Upper lobe of right lung (tissue), 1 donor: Measurements from ENCODE around the gene TNFSF12. TPM values are rescaled to one million over a fixed set of nuclear protein-coding genes. Genes with fewer than 3 reads are reported as not detected.

Experiments used
- ATAC-seq: fragments of 200-7000 bp; cut with Tn5 transposase; one replicate; pipeline ENCODE4 v1.9.1; 2020; ENCODE audit warnings: mild to moderate bottlenecking, moderate library complexity
- DNase-seq: peaks from one replicate; pipeline ENCODE4 v3.0.0-alpha.2; 2020
- H3K27ac ChIP-seq: fragments of 200-600 bp; one replicate; pipeline ENCODE4 v1.8.0; 2022
- H3K27me3 ChIP-seq: fragments of 200-600 bp; one replicate; pipeline ENCODE4 v1.8.0; 2022; ENCODE audit warnings: mild to moderate bottlenecking
- H3K36me3 ChIP-seq: fragments of 200-600 bp; one replicate; pipeline ENCODE4 v1.8.0; 2022
- H3K4me1 ChIP-seq: fragments of 200-600 bp; one replicate; pipeline ENCODE4 v1.8.0; 2022
- H3K4me3 ChIP-seq: fragments of 200-600 bp; one replicate; pipeline ENCODE4 v1.8.0; 2022; ENCODE audit warnings: mild to moderate bottlenecking
- H3K9me3 ChIP-seq: fragments of 200-600 bp; one replicate; pipeline ENCODE4 v1.8.0; 2022
- intact Hi-C: fragments of 100-400 bp; cut with DNase I; formaldehyde crosslinking; loops from one replicate; pipeline ENCODE4 v1.11.0; 2022
- total RNA-seq: library from RNA; stranded (reverse); fragmentation: NEBNext Ultra II Directional; extraction: Animal tissue kit (Norgen Biotek cat#: 25700); gene quantifications from one replicate; pipeline ENCODE4 v1.2.1, GENCODE V29; 2021
- TF ChIP-seq, protein P1 (sequence below): fragments of 200-600 bp; IDR thresholded peaks from one replicate; pipeline ENCODE4 v1.8.0; 2022; ENCODE audit warnings: antibody characterized with exemption
- donor health status: DM: no; HTN: yes; CAD: no; lungs with severe emphysema.

Gene TNFSF12
- total RNA-seq, 1 donor from 2014 or later, result 75.7 TPM

DNA sequence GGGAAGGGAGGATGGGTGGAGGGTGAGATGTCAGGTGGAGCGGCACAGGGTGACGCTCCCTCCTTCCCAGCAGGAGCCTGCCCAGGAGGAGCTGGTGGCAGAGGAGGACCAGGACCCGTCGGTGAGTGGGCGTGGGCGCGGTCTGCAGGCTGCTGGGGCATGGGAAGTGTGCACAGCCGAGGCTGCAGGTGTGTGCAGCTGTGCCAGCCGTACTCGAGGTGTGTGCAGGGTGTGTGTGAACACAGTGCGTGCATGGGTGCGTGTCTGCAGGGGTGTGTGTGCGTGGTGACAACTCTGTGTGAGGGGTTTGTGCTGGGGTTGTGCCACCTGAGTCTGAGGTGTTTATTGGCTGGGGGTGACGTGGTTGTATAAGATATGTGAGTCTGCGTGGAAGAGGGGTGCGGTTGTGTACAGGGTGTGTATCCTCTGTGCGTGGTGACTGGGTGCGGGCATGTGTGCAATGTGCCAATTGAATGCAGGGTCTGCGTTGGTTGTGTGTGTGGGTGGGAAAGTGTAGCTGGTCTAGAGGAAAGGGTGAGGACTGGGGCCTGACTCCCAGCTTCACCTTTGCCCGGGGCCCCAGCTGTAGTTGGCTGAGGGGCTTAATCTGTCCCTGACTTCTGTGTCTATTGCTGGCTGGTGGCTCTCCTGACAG, 670 bp downstream of the TNFSF12 start:
- peak; percentile 80 for DNase-seq
- H3K4me3 ChIP-seq, result peak overlapping the region; percentile 81
- intact Hi-C loops, result no loop called here
- no peaks in the 10 kb centered on the region for H3K36me3 ChIP-seq
- peak; percentile 77 for ATAC-seq
- H3K9me3 ChIP-seq, result no peaks in the 10 kb centered on the region
- H3K27me3 ChIP-seq, result no peaks in the 10 kb centered on the region
- peak overlapping the region; percentile 92 for H3K27ac ChIP-seq
- peaks cover 29% of the 10 kb centered on the region for H3K4me1 ChIP-seq
- TF ChIP-seq, protein P1, sequence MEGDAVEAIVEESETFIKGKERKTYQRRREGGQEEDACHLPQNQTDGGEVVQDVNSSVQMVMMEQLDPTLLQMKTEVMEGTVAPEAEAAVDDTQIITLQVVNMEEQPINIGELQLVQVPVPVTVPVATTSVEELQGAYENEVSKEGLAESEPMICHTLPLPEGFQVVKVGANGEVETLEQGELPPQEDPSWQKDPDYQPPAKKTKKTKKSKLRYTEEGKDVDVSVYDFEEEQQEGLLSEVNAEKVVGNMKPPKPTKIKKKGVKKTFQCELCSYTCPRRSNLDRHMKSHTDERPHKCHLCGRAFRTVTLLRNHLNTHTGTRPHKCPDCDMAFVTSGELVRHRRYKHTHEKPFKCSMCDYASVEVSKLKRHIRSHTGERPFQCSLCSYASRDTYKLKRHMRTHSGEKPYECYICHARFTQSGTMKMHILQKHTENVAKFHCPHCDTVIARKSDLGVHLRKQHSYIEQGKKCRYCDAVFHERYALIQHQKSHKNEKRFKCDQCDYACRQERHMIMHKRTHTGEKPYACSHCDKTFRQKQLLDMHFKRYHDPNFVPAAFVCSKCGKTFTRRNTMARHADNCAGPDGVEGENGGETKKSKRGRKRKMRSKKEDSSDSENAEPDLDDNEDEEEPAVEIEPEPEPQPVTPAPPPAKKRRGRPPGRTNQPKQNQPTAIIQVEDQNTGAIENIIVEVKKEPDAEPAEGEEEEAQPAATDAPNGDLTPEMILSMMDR, result no peak

DNA sequence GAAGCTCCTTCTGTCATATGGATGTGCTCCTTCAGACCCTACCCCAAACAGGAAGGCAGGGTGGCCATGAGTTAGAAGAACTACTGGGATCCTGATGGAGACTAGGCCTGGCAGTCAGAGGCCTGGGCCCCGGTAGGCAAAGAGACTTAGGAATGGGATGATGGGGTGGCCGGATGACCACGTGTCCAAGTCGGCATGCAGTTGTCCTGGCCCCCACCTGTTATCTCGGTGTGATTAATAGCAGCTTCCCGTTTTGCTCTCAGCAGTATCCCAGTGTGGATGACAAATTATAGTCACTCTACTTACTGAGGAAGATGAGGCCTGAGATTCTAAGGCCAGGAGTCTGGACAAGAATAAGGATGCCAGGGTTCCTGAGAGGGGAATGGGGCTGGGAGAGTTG, 1.5 kb downstream of the TNFSF12 start:
- H3K27ac ChIP-seq, result peak overlapping the region; percentile 92
- peaks cover 25% of the 10 kb centered on the region for H3K4me1 ChIP-seq
- DNase-seq (no peak), ATAC-seq (no peak)
- no peaks in the 10 kb centered on the region for H3K9me3 ChIP-seq
- H3K36me3 ChIP-seq, result no peaks in the 10 kb centered on the region
- peak overlapping the region; percentile 81 for H3K4me3 ChIP-seq
- intact Hi-C loops, result no loop called here
- H3K27me3 ChIP-seq, result no peaks in the 10 kb centered on the region
- TF ChIP-seq, protein P1, result no peak

DNA sequence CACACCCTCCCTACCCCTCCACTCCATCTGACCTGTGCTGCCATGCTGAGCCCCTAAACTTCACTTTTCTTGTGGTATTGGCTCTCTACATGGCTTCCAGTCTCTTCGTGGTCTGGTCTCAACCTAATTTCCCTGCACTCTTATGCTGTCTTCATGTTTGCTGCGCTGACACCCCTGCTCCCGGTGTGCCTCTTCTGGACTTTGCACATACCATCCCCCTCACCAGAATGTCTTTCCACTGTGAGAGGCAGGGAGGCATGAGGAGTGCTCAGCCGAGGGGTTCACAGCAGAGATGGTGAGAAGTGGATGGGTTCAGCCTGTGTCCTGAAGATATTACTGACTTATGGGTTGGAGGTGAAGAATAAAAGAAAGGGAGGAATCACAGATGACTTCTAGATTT, 2.5 kb downstream of the TNFSF12 start:
- DNase-seq, result no peak
- Histone ChIP-seq H3K36me3 (no peaks in the 10 kb centered on the region), H3K4me1 (peaks cover 25% of the 10 kb centered on the region), H3K9me3 (no peaks in the 10 kb centered on the region), H3K27ac (peak overlapping the region; percentile 36), H3K27me3 (no peaks in the 10 kb centered on the region), H3K4me3 (no peak overlapping the region)
- ATAC-seq, result no peak
- TF ChIP-seq, protein P1, result no peak
- intact Hi-C loops, result no loop called here

DNA sequence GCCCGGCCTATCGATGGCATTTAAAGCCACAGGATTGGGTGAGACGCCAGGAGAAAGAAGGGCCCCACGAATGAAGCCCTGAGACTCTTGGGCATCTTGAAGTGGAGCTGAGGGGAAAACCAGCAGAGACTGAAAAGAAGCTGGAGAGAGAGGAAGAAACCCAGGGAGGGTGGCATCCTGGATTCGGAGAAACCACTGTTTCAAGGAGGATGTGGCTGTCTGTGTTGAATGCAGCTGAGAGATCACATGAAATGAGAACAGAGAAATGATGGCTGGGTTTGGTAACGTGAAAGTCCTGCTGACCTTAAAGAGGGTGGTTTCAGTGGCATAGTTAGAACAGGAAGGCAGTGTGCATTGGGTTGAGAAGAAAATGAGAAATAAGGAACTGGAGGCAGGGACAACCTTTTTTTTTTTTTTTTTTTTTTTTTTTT, 3.8 kb downstream of the TNFSF12 start:
- no peaks in the 10 kb centered on the region for H3K9me3 ChIP-seq
- TF ChIP-seq, protein P1, result no peak
- peaks cover 37% of the 10 kb centered on the region for H3K4me1 ChIP-seq
- H3K36me3 ChIP-seq, result no peaks in the 10 kb centered on the region
- ATAC-seq (peak; percentile 66), DNase-seq (no peak)
- intact Hi-C loops, result no loop called here
- no peaks in the 10 kb centered on the region for H3K27me3 ChIP-seq
- H3K4me3 ChIP-seq, result no peak overlapping the region
- H3K27ac ChIP-seq, result peak overlapping the region; percentile 36

DNA sequence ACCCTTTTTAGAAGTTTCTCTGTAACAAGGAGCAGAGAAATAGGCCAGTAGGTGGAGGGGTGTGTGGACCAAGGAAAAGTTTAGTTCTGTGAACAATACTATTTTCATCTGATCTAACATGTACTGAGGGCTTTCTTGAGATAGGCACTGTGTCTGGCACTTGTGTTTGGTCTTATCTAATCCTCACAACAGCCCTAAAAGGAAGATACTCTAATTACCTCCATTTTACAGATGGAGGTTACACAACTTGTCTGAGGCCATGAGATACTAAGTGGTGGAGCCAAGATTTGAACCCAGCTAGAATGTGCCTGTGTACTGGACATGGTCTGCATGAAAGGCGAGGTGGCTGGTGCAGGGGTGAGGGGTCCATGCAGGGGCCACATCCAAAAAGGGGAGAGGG, 4.5 kb downstream of the TNFSF12 start:
- Histone ChIP-seq H3K27me3 (no peaks in the 10 kb centered on the region), H3K4me3 (no peak overlapping the region), H3K9me3 (no peaks in the 10 kb centered on the region), H3K4me1 (peaks cover 39% of the 10 kb centered on the region), H3K36me3 (no peaks in the 10 kb centered on the region), H3K27ac (peak overlapping the region; percentile 76)
- TF ChIP-seq, protein P1, result no peak
- no peak for ATAC-seq
- intact Hi-C loops, result no loop called here
- DNase-seq, result no peak
